Subcutaneous adipose tissue (tissue), 4 donors: ENCODE results near the gene KLK15. TPM values are rescaled to one million over a fixed set of nuclear protein-coding genes. Genes with fewer than 3 reads are reported as not detected.

ENCODE experiments used
- CTCF ChIP-seq: fragments of 450-650 bp; IDR thresholded peaks from one replicate; pipeline ENCODE4 v1.5.1; 2016; ENCODE audit warnings: low read depth, mild to moderate bottlenecking, control low read depth, antibody characterized with exemption, moderate library complexity
- total RNA-seq, 4 donors: library from RNA; depleted of rRNA; stranded (reverse); fragments of >200 nt; gene quantifications; one replicate each; pipeline ENCODE4 v1.1.0, GENCODE V29; 2016

The KLK15 gene
- total RNA-seq, 4 donors from 2014 or later, result not detected

- TF ChIP-seq CTCF, result no peak
Measured at GRCh38 chr19:50797429-50797780, 36.0 kb downstream of the KLK15 start.

GRCh38 chr19:50796634-50797428, 36.5 kb downstream of the KLK15 start:
- TF ChIP-seq CTCF, result no peak

GRCh38 chr19:50796128-50796633, 37.2 kb downstream of the KLK15 start:
- no peak for TF ChIP-seq CTCF

GRCh38 chr19:50795664-50796073, 37.7 kb downstream of the KLK15 start:
- TF ChIP-seq CTCF, result no peak

- no peak for TF ChIP-seq CTCF
Measured at GRCh38 chr19:50794876-50795663, 38.3 kb downstream of the KLK15 start.

- TF ChIP-seq CTCF, result no peak
Measured at GRCh38 chr19:50794074-50794875, 39.1 kb downstream of the KLK15 start.
